ENCODE measurements around the gene ACY1. TPM values are rescaled to one million over a fixed set of nuclear protein-coding genes. Genes with fewer than 3 reads are reported as not detected.

ACY1 gene
- total RNA-seq, 1 donor from 2014 or later = 59.4 TPM

GRCh38 chr3:51977446-51978142 is 5.7 kb upstream of the ACY1 start:
- Histone ChIP-seq H3K36me3 (ENCODE audit: control insufficient read depth, insufficient read depth, low read length) (no peaks in the 10 kb centered on the region), H3K27me3 (ENCODE audit: control insufficient read depth, insufficient read depth, low read length) (no peaks in the 10 kb centered on the region), H3K4me3 (ENCODE audit: low read depth, low read length) (no peak overlapping the region)
- TF ChIP-seq, protein P1, sequence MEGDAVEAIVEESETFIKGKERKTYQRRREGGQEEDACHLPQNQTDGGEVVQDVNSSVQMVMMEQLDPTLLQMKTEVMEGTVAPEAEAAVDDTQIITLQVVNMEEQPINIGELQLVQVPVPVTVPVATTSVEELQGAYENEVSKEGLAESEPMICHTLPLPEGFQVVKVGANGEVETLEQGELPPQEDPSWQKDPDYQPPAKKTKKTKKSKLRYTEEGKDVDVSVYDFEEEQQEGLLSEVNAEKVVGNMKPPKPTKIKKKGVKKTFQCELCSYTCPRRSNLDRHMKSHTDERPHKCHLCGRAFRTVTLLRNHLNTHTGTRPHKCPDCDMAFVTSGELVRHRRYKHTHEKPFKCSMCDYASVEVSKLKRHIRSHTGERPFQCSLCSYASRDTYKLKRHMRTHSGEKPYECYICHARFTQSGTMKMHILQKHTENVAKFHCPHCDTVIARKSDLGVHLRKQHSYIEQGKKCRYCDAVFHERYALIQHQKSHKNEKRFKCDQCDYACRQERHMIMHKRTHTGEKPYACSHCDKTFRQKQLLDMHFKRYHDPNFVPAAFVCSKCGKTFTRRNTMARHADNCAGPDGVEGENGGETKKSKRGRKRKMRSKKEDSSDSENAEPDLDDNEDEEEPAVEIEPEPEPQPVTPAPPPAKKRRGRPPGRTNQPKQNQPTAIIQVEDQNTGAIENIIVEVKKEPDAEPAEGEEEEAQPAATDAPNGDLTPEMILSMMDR (IDR thresholded peaks at IDR 0.05; ENCODE audit: insufficient read depth, low read length, poor library complexity, severe bottlenecking) = no peak
- DNase-seq (ENCODE audit: low read depth) = no peak

DNA sequence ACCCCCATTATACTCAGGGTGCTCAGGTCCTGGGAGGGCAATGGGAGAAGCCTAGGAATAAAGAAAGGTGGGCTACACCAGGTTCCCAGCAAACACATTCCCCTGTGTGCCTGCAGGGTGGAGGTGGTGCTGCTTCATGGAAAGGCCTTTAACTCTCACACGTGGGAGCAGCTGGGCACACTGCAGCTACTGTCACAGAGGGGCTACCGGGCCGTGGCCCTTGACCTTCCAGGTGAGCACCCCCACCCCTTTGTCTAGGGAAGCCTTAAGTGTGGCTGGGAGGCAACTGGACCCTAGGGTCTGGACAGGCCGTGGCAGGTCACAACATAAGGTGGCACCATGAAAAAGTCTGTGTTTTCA is 5.2 kb upstream of the ACY1 start:
- Histone ChIP-seq H3K4me3 (ENCODE audit: low read depth, low read length) (no peak overlapping the region), H3K27me3 (ENCODE audit: control insufficient read depth, insufficient read depth, low read length) (no peaks in the 10 kb centered on the region), H3K36me3 (ENCODE audit: control insufficient read depth, insufficient read depth, low read length) (no peaks in the 10 kb centered on the region)
- TF ChIP-seq, protein P1 (IDR thresholded peaks at IDR 0.05; ENCODE audit: insufficient read depth, low read length, poor library complexity, severe bottlenecking) = no peak
- DNase-seq (ENCODE audit: low read depth) = no peak

DNA sequence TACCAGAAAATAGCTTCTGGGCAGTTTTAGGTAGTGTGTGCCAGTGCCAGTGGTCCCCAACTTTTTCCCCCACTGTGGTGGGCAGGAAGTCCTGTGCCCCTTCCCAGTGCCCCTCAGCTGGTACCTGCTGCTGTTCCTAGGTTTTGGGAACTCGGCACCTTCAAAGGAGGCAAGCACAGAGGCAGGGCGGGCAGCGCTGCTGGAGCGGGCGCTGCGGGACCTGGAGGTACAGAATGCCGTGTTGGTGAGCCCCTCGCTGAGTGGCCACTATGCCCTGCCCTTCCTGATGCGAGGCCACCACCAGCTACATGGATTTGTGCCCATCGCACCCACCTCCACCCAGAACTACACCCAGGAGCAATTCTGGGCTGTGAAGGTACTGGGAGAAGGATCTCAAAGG is 3.1 kb upstream of the ACY1 start:
- DNase-seq (ENCODE audit: low read depth) = no peak
- H3K36me3 ChIP-seq (ENCODE audit: control insufficient read depth, insufficient read depth, low read length) = no peaks in the 10 kb centered on the region
- no peaks in the 10 kb centered on the region for H3K27me3 ChIP-seq (ENCODE audit: control insufficient read depth, insufficient read depth, low read length)
- H3K4me3 ChIP-seq (ENCODE audit: low read depth, low read length) = no peak overlapping the region
- TF ChIP-seq, protein P1 (IDR thresholded peaks at IDR 0.05; ENCODE audit: insufficient read depth, low read length, poor library complexity, severe bottlenecking) = no peak

DNA sequence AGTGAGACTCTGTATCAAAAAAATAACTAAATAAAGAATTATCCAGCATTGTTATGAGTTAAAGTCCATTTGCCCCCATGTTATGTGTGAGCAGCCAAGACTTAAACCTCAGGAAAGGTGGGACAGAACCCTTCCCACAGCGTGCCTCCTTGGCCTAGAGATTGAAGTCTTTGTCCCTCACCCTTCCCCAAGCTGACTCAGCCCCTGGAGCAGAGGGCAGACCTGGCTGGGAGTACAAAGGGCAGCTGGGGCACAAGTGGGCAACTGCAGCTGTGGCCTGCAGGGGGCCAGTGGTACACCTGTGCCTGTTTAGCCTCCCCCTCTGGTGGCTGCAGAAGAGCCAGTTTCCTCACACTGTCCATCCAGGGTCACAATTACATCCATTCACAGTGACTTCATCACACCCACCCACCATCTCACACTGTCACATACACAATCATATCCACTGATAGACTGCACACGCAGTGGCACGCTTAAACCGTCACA is 940 bp upstream of the ACY1 start:
- peak overlapping the region; percentile 44 for H3K4me3 ChIP-seq (ENCODE audit: low read depth, low read length)
- no peaks in the 10 kb centered on the region for H3K27me3 ChIP-seq (ENCODE audit: control insufficient read depth, insufficient read depth, low read length)
- DNase-seq (ENCODE audit: low read depth) = no peak
- TF ChIP-seq, protein P1 (IDR thresholded peaks at IDR 0.05; ENCODE audit: insufficient read depth, low read length, poor library complexity, severe bottlenecking) = peak; percentile 77
- no peaks in the 10 kb centered on the region for H3K36me3 ChIP-seq (ENCODE audit: control insufficient read depth, insufficient read depth, low read length)

GRCh38 chr3:51983578-51984268 is 388 bp downstream of the ACY1 start:
- DNase-seq (ENCODE audit: low read depth) = no peak
- Histone ChIP-seq H3K27me3 (ENCODE audit: control insufficient read depth, insufficient read depth, low read length) (no peaks in the 10 kb centered on the region), H3K36me3 (ENCODE audit: control insufficient read depth, insufficient read depth, low read length) (no peaks in the 10 kb centered on the region), H3K4me3 (ENCODE audit: low read depth, low read length) (peak overlapping the region; percentile 44)
- TF ChIP-seq, protein P1 (IDR thresholded peaks at IDR 0.05; ENCODE audit: insufficient read depth, low read length, poor library complexity, severe bottlenecking) = no peak
